GM21360 (cell line): Measurements from ENCODE around the gene TXN2.

Experiments used
- ATAC-seq: cut with Tn5 transposase; IDR thresholded peaks from one replicate; pipeline ENCODE4 v1.9.1; 2021; ENCODE audit warnings: mild to moderate bottlenecking, moderate library complexity; ENCODE audit not compliant: unreplicated experiment

Gene TXN2

DNA sequence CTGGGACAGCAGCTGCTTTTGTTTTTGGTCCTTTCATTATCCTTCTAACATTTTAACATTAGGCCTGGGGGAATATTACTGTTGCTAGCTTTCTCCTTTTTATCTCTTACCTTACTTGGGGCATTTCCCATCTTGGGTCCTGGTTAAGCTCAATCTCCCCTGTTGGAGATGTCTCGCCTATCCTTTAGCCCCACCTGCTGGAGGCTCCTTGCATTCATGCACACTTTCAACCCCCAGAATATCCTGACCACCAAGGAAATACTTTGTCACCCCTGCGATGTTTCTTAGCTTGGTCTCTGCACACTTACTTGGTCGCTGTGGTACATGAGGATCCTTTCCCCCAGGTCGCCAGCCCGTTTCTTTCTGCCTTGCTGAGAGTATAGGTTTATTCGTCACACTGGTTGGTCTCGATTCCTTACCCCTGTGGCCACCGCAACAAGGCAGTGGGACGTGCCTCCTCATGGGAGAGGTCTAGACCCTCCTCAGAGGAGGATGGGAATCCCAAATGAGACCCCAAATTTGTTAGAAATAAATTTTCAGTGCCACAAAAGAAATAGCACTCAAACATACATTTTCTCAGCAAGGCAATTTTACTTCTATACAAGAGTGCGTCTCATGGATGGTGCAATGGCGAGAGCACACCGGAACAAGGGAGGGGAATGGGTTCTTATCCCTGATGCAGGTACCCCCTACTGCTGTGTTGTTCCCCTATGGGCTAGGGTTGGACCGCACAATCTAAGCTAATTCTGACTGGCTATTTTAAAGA, 5.4 kb upstream of the TXN2 start:
- ATAC-seq: no peak

DNA sequence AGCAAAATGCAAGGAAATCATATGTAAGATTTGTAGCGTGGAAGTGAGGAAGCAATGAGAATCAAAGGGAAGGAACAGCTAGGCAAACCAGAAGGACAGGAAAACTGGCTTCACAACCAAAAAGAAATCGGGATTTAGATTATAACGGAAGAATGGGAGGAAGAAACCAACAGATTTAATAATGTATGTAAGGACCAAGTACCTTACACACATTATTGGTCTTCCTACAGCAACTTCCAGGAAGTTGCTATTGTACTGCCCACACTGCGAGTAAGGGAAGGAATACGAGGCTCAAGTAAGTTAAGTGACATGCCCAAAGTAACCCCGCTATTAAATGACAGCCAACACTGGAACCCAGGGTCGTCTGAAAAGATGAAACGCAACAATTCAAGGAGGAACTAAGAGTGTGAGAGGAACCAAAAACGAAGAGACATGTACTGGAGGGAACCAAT, 473 bp downstream of the TXN2 start:
- no peak for ATAC-seq

DNA sequence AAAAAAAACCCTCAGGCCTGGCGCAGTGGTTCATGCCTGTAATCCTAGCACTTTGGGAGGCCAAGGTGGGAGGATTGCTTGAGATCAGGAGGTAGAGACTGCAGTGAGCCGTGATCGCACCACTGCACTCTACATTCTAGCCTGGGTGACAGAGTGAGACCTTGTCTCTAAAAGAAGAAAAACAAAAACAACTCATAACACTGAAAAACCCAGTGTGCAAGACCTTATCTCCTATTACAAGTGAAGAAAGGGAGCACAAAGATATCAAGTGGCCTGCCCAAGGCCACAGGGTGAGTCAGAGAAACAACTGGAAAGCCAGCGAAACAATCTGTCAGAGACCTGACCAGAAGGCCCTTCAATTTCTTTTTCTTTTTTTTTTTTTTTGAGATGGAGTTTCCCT, 2.5 kb downstream of the TXN2 start:
- ATAC-seq: no peak

GRCh38 chr22:36475341-36475740, 6.1 kb downstream of the TXN2 start:
- ATAC-seq: no peak

DNA sequence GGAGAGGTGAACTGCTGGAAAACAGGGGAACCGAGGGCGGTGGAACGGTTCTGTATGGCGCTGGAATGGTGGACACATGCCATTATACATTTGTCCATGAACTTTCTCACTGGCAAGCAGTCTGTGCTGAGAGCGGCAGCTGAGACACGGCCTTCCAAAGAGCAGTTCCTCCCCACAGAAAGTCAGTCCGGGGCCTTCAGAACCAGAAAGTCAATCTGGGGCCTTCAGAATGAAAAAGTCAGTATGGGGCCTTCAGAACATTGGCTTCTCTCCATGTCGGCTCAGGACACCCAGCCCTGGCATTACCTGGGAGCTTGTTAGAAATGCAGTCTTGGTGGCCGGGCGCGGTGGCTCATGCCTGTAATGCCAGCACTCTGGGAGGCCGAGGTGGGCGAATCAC, 8.8 kb downstream of the TXN2 start:
- ATAC-seq: no peak

DNA sequence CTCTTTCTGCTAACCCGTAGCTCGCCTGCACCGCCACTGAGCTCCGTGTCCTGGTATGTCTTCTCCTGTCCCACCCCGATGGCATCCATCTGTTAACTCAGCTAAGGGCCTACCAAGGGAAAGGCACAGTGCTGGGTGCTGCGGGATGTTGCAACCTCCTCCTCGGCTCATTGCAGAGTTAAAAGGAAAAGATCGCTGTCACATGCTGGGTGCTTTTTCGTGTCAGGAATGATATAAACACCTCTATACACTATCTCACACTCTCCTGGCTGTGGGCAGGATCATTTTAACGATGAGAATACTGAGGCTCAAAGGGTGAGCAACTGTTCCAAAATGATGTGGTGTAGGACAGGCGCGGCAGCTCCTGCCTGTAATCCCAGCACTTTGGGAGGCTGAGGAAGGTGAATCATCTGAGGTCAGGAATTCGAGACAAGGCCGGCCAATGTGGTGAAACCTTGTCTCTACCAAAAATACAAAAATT, 10.1 kb downstream of the TXN2 start:
- ATAC-seq: no peak

GRCh38 chr22:36470994-36471331, 10.5 kb downstream of the TXN2 start:
- ATAC-seq: no peak

- no peak for ATAC-seq
Observed at GRCh38 chr22:36470162-36470993, 11.1 kb downstream of the TXN2 start.

DNA sequence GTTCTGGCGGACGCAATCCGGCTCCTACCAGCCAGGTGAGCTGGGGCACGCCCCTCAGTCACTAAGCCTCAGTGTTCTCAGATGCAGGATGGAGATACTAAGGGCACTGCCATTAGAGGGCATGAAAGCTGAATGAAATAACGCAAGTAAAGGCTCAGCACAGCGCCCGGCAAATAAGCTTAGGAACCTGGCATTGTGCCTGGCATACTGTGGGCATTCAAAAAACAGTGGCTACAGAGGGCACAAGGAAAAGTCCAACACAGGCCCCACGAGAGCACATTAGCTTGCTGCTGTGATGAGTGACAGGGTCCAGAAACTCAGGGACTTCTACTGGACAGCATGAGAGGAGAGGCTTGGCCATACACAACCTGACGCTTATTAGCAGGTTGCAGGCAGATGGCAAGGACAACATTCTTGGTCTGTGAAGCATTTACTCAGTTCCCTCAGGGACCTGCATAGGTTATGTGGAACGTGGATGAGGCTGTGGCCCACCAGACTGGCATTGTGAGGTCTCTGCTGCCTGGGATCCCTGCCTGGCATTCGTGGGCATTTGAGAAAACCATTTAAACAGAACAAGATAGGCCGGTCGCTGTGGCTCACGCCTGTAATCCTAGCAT, 12.2 kb downstream of the TXN2 start:
- ATAC-seq: no peak

GRCh38 chr22:36467946-36468345, 13.5 kb downstream of the TXN2 start:
- ATAC-seq: no peak

DNA sequence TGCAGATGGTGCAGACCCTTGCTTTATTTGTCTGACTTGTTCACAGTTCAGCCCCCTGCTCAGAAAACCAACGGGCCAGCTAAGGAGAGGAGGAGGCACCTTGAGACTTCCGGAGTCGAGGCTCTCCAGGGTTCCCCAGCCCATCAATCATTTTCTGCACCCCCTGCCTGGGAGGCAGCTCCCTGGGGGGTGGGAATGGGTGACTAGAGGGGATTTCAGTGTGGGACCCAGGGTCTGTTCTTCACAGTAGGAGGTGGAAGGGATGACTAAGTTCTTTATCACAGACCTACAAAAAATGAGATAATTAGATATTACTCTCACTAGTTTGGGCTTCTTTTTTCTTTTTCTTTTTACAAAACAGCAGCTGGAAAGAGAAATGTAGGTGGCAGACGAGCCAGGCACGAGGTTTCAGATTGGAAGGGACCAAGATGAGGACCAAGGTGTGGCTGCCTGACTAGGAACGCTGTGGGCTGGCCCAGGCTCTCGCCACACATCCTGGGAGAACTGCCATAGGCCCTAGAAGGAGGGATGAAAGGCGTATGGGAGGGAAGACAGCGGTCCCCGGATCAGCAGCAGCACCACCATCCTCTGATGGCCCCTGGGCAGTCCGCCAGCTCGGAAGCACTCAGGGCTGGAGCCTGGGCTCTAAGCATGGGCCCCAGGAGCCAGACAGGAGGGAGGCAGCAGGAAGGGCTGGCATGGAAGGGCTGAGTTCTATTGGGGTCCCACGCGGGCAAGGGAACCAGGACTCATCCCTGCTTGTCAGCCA, 14.2 kb downstream of the TXN2 start:
- no peak for ATAC-seq

- ATAC-seq: no peak
Observed at GRCh38 chr22:36466258-36466657, 15.2 kb downstream of the TXN2 start.

- ATAC-seq: no peak
Observed at GRCh38 chr22:36465232-36466021, 16.0 kb downstream of the TXN2 start.

- no peak for ATAC-seq
Observed at GRCh38 chr22:36464715-36465231, 16.7 kb downstream of the TXN2 start.

DNA sequence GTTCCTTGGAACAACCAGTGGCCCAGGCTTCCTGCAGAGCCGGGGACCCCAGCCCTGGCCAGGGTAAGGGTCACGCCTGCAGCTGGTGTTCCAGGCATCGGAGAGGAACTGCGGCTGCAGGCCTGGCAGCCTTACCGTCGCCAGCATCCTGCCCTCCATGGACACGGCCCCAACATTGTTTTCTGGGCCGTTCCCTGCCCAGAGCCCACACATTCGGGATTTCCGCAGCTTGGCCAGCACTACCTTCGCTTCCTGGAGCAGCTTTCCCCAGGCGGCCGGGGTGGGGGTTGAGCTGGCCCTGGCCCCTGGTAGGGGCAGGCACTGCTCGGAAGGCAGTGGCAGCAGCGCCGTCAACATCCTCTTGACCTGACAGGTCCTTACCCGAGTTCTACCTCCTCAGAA, 17.7 kb downstream of the TXN2 start:
- no peak for ATAC-seq

- ATAC-seq: no peak
Observed at GRCh38 chr22:36461665-36462649, 19.5 kb downstream of the TXN2 start.

DNA sequence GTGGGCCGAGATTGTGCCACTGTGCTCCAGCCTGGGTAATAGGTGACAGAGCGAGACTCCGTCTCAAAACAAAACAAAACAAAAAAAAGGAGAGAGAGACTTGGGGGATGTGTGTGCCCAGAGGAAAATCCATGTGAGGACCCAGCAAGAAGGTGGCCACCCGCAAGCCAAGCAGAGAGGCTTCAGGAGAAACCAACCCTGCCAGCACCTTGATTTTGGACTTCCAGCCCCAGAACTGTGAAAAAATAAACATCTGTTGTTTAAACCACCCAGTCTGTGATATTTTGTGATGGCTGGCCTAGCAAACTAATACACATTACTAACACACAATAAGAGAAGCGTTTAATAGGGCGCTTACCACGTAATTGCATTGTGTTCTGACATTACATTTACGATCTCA, 21.2 kb downstream of the TXN2 start:
- no peak for ATAC-seq

DNA sequence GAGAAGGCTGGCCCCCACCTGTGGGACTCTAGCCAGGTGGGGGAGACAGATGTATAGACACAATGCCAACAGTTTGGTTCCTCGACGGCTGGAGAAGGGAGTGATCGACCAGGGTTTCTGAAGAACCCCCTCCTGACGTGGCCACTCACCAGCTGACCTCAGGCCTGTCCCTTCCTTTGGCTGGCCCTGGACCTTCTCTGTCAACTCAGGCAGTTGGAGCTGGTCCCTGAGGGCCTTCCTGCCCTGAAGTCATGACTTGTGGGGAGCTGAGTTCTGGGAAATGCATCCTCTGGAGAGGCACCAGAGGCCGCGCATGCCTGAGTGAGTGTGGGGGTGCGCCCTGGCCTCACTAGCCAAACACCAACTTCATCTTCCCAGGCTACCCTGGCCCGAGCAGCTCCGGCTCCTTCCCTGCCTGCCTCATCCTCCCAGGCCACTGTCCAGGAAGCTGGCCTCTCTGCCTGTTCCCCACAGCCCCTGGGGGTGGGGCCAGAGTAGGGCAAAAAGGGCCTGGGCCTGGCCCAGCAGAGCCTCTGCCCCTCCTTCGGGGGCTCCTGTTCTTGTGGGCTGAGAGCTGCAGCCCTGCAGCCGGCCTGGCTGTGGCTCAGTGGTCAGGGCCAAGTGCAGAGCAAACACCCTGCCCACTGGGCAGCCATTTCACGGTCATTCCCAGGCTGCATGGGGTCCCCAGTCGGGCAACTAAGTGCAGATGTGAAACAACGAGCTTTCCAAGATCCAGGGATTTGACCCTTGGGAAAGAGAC, 23.6 kb downstream of the TXN2 start:
- ATAC-seq: no peak
